IMR-90 (cell line): ENCODE measurements around the gene CNGB1. TPM values are rescaled to one million over a fixed set of nuclear protein-coding genes. Genes with fewer than 3 reads are reported as not detected.

Source experiments
- ATAC-seq: fragments of 200-7000 bp; cut with Tn5 transposase; 2 replicates; pipeline ENCODE4 v1.9.1; 2020; ENCODE audit warnings: low read depth, mild to moderate bottlenecking, moderate library complexity
- BruUV-seq: library from RNA; stranded (reverse); fragments of 400-500 nt; replicated peaks from 2 replicates; lab custom pipeline; 2021; lab: Mats Ljungman, UMichigan
- CTCF ChIA-PET: fragments of 300-600 bp; formaldehyde crosslinking; extraction: SDS; loops from one replicate; lab custom pipeline; 2021; ENCODE audit warnings: antibody characterized with exemption; lab: Yijun Ruan, JAX
- POLR2A ChIA-PET: fragments of 300-600 bp; sonication (Branson Sonifier 250); formaldehyde crosslinking; loops from one replicate; lab custom pipeline; 2022; ENCODE audit warnings: antibody characterized with exemption; ENCODE audit not compliant: unreplicated experiment; lab: Charles Lee
- DNase-seq: peaks from one replicate; pipeline ENCODE4 v3.0.0; 2013
- H2AFZ ChIP-seq: replicated peaks from 2 replicates; pipeline ENCODE3; 2013; ENCODE audit warnings: low read length, mild to moderate bottlenecking; ENCODE audit not compliant: poor library complexity
- H2AK5ac ChIP-seq: 2 replicates; pipeline ENCODE4 v1.6.1; 2013; ENCODE audit warnings: low read depth, low read length, inconsistent platforms
- H2AK9ac ChIP-seq: replicated peaks from 2 replicates; pipeline ENCODE3; 2013; ENCODE audit warnings: mild to moderate bottlenecking, low read depth, low read length, moderate library complexity; ENCODE audit not compliant: poor library complexity
- H2BK120ac ChIP-seq: 2 replicates; pipeline ENCODE4 v1.6.1; 2013; ENCODE audit warnings: low read depth, low read length, inconsistent platforms
- H2BK15ac ChIP-seq: 3 replicates; pipeline ENCODE4 v1.6.1; 2013; ENCODE audit warnings: low read depth, low read length, inconsistent platforms
- H2BK20ac ChIP-seq: 2 replicates; pipeline ENCODE4 v1.6.1; 2013; ENCODE audit warnings: low read depth, mild to moderate bottlenecking, inconsistent platforms, low read length, moderate library complexity
- H2BK5ac ChIP-seq: 2 replicates; pipeline ENCODE4 v1.6.1; 2013; ENCODE audit warnings: mild to moderate bottlenecking, low read depth, low read length, inconsistent platforms; ENCODE audit not compliant: poor library complexity, severe bottlenecking
- H3K14ac ChIP-seq: replicated peaks from 2 replicates; pipeline ENCODE4 v1.6.1; 2013; ENCODE audit warnings: low read depth, low read length, inconsistent platforms
- H3K18ac ChIP-seq: 2 replicates; pipeline ENCODE4 v1.6.1; 2013; ENCODE audit warnings: low read depth, low read length, control low read depth
- H3K23ac ChIP-seq: 2 replicates; pipeline ENCODE4 v1.6.1; 2013; ENCODE audit warnings: low read depth, low read length, inconsistent platforms
- H3K27ac ChIP-seq: 2 replicates; pipeline ENCODE4 v1.5.1; 2013; ENCODE audit warnings: mild to moderate bottlenecking, control low read depth, low read length; ENCODE audit not compliant: insufficient read depth
- H3K27me3 ChIP-seq: 2 replicates; pipeline ENCODE4 v1.6.1; 2013; ENCODE audit warnings: low read length; ENCODE audit not compliant: control insufficient read depth, insufficient read depth
- H3K36me3 ChIP-seq: 2 replicates; pipeline ENCODE4 v1.6.1; 2013; ENCODE audit warnings: low read length, mixed read lengths; ENCODE audit not compliant: control insufficient read depth, insufficient read depth
- H3K4ac ChIP-seq: 2 replicates; pipeline ENCODE4 v1.6.1; 2013; ENCODE audit warnings: low read depth, low read length, inconsistent platforms
- H3K4me1 ChIP-seq: 2 replicates; pipeline ENCODE4 v1.6.1; 2013; ENCODE audit warnings: low read length, mixed read lengths; ENCODE audit not compliant: control insufficient read depth, insufficient read depth
- H3K4me2 ChIP-seq: 2 replicates; pipeline ENCODE4 v1.6.1; 2013; ENCODE audit warnings: low read depth, mild to moderate bottlenecking, control low read depth, low read length, moderate library complexity
- H3K4me3 ChIP-seq: 2 replicates; pipeline ENCODE4 v1.5.1; 2013; ENCODE audit warnings: low read depth, mild to moderate bottlenecking, control low read depth, low read length, moderate library complexity; ENCODE audit not compliant: insufficient read depth
- H3K56ac ChIP-seq: 2 replicates; pipeline ENCODE4 v1.6.1; 2013; ENCODE audit warnings: low read length, inconsistent platforms; ENCODE audit not compliant: insufficient read depth; ENCODE audit errors: extremely low read depth
- H3K79me1 ChIP-seq, 2 experiments: 2 replicates each; pipeline ENCODE4 v1.6.1; 2013; ENCODE audit warnings: low read length in 2 of 2, inconsistent platforms in 1 of 2, low read depth in 1 of 2
- H3K9ac ChIP-seq: 2 replicates; pipeline ENCODE4 v1.6.1; 2013; ENCODE audit warnings: low read depth, low read length, control low read depth
- H3K9me1 ChIP-seq: 2 replicates; pipeline ENCODE4 v1.6.1; 2013; ENCODE audit warnings: low read length, inconsistent platforms; ENCODE audit not compliant: insufficient read depth
- H3K9me3 ChIP-seq: 2 replicates; pipeline ENCODE4 v1.6.1; 2013; ENCODE audit warnings: low read length; ENCODE audit not compliant: control insufficient read depth, insufficient read depth
- H4K20me1 ChIP-seq: 2 replicates; pipeline ENCODE4 v1.6.1; 2013; ENCODE audit warnings: low read length, inconsistent platforms; ENCODE audit not compliant: insufficient read depth
- H4K5ac ChIP-seq: 2 replicates; pipeline ENCODE4 v1.6.1; 2013; ENCODE audit warnings: mild to moderate bottlenecking, low read depth, low read length, control low read depth
- H4K8ac ChIP-seq, 2 experiments: 2 replicates each; pipeline ENCODE4 v1.6.1; 2013; ENCODE audit warnings: low read depth in 2 of 2, low read length in 2 of 2, control low read depth in 1 of 2, inconsistent platforms in 1 of 2
- H4K91ac ChIP-seq: 2 replicates; pipeline ENCODE4 v1.6.1; 2013; ENCODE audit warnings: low read depth, low read length, inconsistent platforms; ENCODE audit not compliant: insufficient read depth
- BHLHE40 ChIP-seq: fragments of 150-350 bp; IDR thresholded peaks from 2 replicates; pipeline ENCODE4 v1.6.1; 2016; ENCODE audit warnings: mild to moderate bottlenecking, low read depth, low read length
- CEBPB ChIP-seq: IDR thresholded peaks from 2 replicates; pipeline ENCODE4 v1.6.1; 2012; ENCODE audit warnings: low read depth, low read length, improper control_type of control experiment
- CHD1 ChIP-seq: IDR thresholded peaks from 2 replicates; pipeline ENCODE4 v1.6.1; 2012; ENCODE audit warnings: low read depth, low read length, improper control_type of control experiment
- CTCF ChIP-seq: conservative IDR thresholded peaks from 2 replicates; pipeline ENCODE4 v1.5.1; 2012; ENCODE audit warnings: mild to moderate bottlenecking, low read depth, low read length, improper control_type of control experiment
- FOS ChIP-seq: fragments of 150-350 bp; IDR thresholded peaks from 2 replicates; pipeline ENCODE4 v1.6.1; 2016; ENCODE audit warnings: low read depth, low read length
- MAFK ChIP-seq: IDR thresholded peaks from 2 replicates; pipeline ENCODE4 v1.6.1; 2012; ENCODE audit warnings: low read depth, low read length, improper control_type of control experiment
- MAZ ChIP-seq: IDR thresholded peaks from 2 replicates; pipeline ENCODE4 v1.6.1; 2012; ENCODE audit warnings: low read depth, mild to moderate bottlenecking, low read length, improper control_type of control experiment, moderate library complexity, borderline replicate concordance
- MXI1 ChIP-seq: IDR thresholded peaks from 2 replicates; pipeline ENCODE4 v1.6.1; 2012; ENCODE audit warnings: low read depth, mild to moderate bottlenecking, low read length, moderate library complexity, borderline replicate concordance
- NFE2L2 ChIP-seq: fragments of 150-350 bp; IDR thresholded peaks from 2 replicates; pipeline ENCODE4 v1.6.1; 2016; ENCODE audit warnings: low read depth, mild to moderate bottlenecking, low read length
- POLR2A ChIP-seq: IDR thresholded peaks from 2 replicates; pipeline ENCODE4 v1.6.1; 2012; ENCODE audit warnings: mild to moderate bottlenecking, low read depth, low read length
- RAD21 ChIP-seq: IDR thresholded peaks from 2 replicates; pipeline ENCODE4 v1.6.1; 2012; ENCODE audit warnings: low read length, improper control_type of control experiment
- SMC3 ChIP-seq: fragments of 150-350 bp; IDR thresholded peaks from 2 replicates; pipeline ENCODE4 v1.6.1; 2016; ENCODE audit warnings: low read depth, mild to moderate bottlenecking, antibody characterized with exemption, low read length, moderate library complexity
- USF2 ChIP-seq: fragments of 150-350 bp; IDR thresholded peaks from 2 replicates; pipeline ENCODE4 v1.6.1; 2017; ENCODE audit warnings: mild to moderate bottlenecking, antibody characterized with exemption, low read length, low read depth
- WGBS, 2 experiments: methylation state at CpG; one replicate each; pipeline versions ENCODE4 v1.1.5 to v1.1.7; 2013; ENCODE audit warnings: missing lambda C conversion rate in 2 of 2; ENCODE audit not compliant: insufficient read length in 1 of 2; ENCODE audit errors: extremely low coverage in 2 of 2; 5-methylcytosine and 5-hydroxymethylcytosine counted together
- dilution Hi-C: fragments of 300-500 bp; cut with HindIII; formaldehyde crosslinking; loops from one replicate; pipeline ENCODE4 v1.14.3; 2018; ENCODE audit warnings: low sequenced_read_pairs; ENCODE audit not compliant: unreplicated experiment
- in situ Hi-C: fragments of 300-500 bp; cut with MboI; formaldehyde crosslinking; loops from 3 replicates; pipeline ENCODE4 v1.14.3; 2019; ENCODE audit warnings: low sequenced_read_pairs, inconsistent platforms, mixed read lengths
- intact Hi-C: fragments of 100-400 bp; cut with micrococcal nuclease; formaldehyde crosslinking; loops from 2 replicates; pipeline ENCODE4 v1.10.0; 2022
- polyA plus RNA-seq, 3 experiments: library from polyadenylated mRNA; depleted of rRNA; stranded (reverse); fragments of >200 nt; gene quantifications; 2 replicates each; pipeline ENCODE4 v1.2.3, GENCODE V29; 2012; ENCODE audit warnings: low replicate concordance in 1 of 3
- total RNA-seq: library from RNA; depleted of rRNA; stranded (reverse); fragments of >200 nt; gene quantifications from 2 replicates; pipeline ENCODE4 v1.2.3, GENCODE V29; 2012

Gene CNGB1
- total and polyA plus RNA-seq, 2 of the 4 experiments (the other 2 are of a cell fraction), result not detected

- Histone ChIP-seq H2BK120ac (no peak overlapping the region), H3K23ac (no peak overlapping the region), H3K9me1 (no peaks in the 10 kb centered on the region), H3K27me3 (peaks cover 20% of the 10 kb centered on the region), H3K4ac (no peak overlapping the region), H3K4me3 (no peak overlapping the region), H3K18ac (no peak overlapping the region), H3K9me3 (no peaks in the 10 kb centered on the region), H3K79me1 (no peaks in the 10 kb centered on the region), H4K8ac (no peak overlapping the region), H3K4me1 (no peaks in the 10 kb centered on the region), H2BK5ac (no peak overlapping the region), H2AK5ac (no peak overlapping the region), H2BK20ac (no peak overlapping the region), H2AFZ (peak overlapping the region; percentile 56), H2AK9ac (no peak overlapping the region), H3K27ac (no peak overlapping the region), H4K20me1 (no peaks in the 10 kb centered on the region), H3K9ac (no peak overlapping the region), H3K4me2 (no peak overlapping the region), H3K14ac (no peak overlapping the region), H2BK15ac (no peak overlapping the region), H3K36me3 (no peaks in the 10 kb centered on the region), H3K56ac (no peak overlapping the region), H4K91ac (no peak overlapping the region), H4K5ac (no peak overlapping the region)
- dilution Hi-C loops (no loop called here), intact Hi-C loops (no loop called here), in situ Hi-C loops (no loop called here)
- ATAC-seq, result no peak
- 91% methylated on average over 5 of the region's 6 CpGs; no CpG with 5 or more reads in 1 of the 2 experiments for WGBS, 2 experiments
- ChIA-PET CTCF (no interaction called here), POLR2A (no interaction called here)
- TF ChIP-seq MXI1 (no peak), NFE2L2 (no peak), CEBPB (no peak), USF2 (no peak), RAD21 (no peak), CTCF (no peak), MAZ (no peak), POLR2A (no peak), CHD1 (no peak), SMC3 (no peak), FOS (no peak), BHLHE40 (no peak), MAFK (no peak)
- DNase-seq, result no peak
- no TSS peak for BruUV-seq
Observed at GRCh38 chr16:57938484-57938883, 32.4 kb downstream of the CNGB1 start.
